ENCODE measurements around the gene TP53I11.

The TP53I11 gene

GRCh38 chr11:44909557-44909956, 41.1 kb downstream of the TP53I11 start:
- no peak overlapping the region for H3K4me3 ChIP-seq (ENCODE audit: low read length)
- no peak for DNase-seq
- H3K9me2 ChIP-seq (replicated peaks; ENCODE audit: insufficient read depth, low read length), result no peaks in the 10 kb centered on the region
- no peak overlapping the region for H3K9ac ChIP-seq (ENCODE audit: low read length)
- H3K27me3 ChIP-seq (replicated peaks; ENCODE audit: insufficient read depth, low read length), result no peaks in the 10 kb centered on the region; the same call in 1 of the 2 replicates
- H3K4me2 ChIP-seq (ENCODE audit: low read depth, low read length), result no peak overlapping the region
- H3K36me3 ChIP-seq (replicated peaks; ENCODE audit: insufficient read depth, low read length), result no peaks in the 10 kb centered on the region
- no peaks in the 10 kb centered on the region for H3F3A ChIP-seq (ENCODE audit: insufficient read depth, low read length)
- H3K79me2 ChIP-seq (ENCODE audit: low read length), result no peaks in the 10 kb centered on the region
- H3K9me3 ChIP-seq (replicated peaks; ENCODE audit: insufficient read depth, low read length), result no peaks in the 10 kb centered on the region
- no peak overlapping the region for H3K27ac ChIP-seq (ENCODE audit: low read length)
- H3K4me1 ChIP-seq (ENCODE audit: low read length), result no peaks in the 10 kb centered on the region
- no peak overlapping the region for H2AFZ ChIP-seq (ENCODE audit: low read length)
- TF ChIP-seq EZH2 (optimal IDR thresholded peaks at IDR 0.05; ENCODE audit: low read depth, low read length) (no peak), EZH2phosphoT487 (IDR thresholded peaks at IDR 0.05; ENCODE audit: low read length) (no peak), CTCF (IDR thresholded peaks at IDR 0.05; ENCODE audit: low read length) (no peak)
- H4K20me1 ChIP-seq (ENCODE audit: insufficient read depth, low read length), result no peaks in the 10 kb centered on the region

- no peak for DNase-seq
- no peak overlapping the region for H3K9ac ChIP-seq (ENCODE audit: low read length)
- H4K20me1 ChIP-seq (ENCODE audit: insufficient read depth, low read length), result no peaks in the 10 kb centered on the region
- H3F3A ChIP-seq (ENCODE audit: insufficient read depth, low read length), result no peaks in the 10 kb centered on the region
- no peak overlapping the region for H3K27ac ChIP-seq (ENCODE audit: low read length)
- no peaks in the 10 kb centered on the region for H3K9me2 ChIP-seq (replicated peaks; ENCODE audit: insufficient read depth, low read length)
- H3K79me2 ChIP-seq (ENCODE audit: low read length), result no peaks in the 10 kb centered on the region
- H3K9me3 ChIP-seq (replicated peaks; ENCODE audit: insufficient read depth, low read length), result no peaks in the 10 kb centered on the region
- no peaks in the 10 kb centered on the region; the same call in 1 of the 2 replicates for H3K27me3 ChIP-seq (replicated peaks; ENCODE audit: insufficient read depth, low read length)
- H3K4me1 ChIP-seq (ENCODE audit: low read length), result no peaks in the 10 kb centered on the region
- H3K36me3 ChIP-seq (replicated peaks; ENCODE audit: insufficient read depth, low read length), result no peaks in the 10 kb centered on the region
- no peak overlapping the region for H3K4me3 ChIP-seq (ENCODE audit: low read length)
- no peak for TF ChIP-seq EZH2phosphoT487 (IDR thresholded peaks at IDR 0.05; ENCODE audit: low read length)
- no peak for TF ChIP-seq CTCF (IDR thresholded peaks at IDR 0.05; ENCODE audit: low read length)
- TF ChIP-seq EZH2 (optimal IDR thresholded peaks at IDR 0.05; ENCODE audit: low read depth, low read length), result no peak
- no peak overlapping the region for H3K4me2 ChIP-seq (ENCODE audit: low read depth, low read length)
- H2AFZ ChIP-seq (ENCODE audit: low read length), result no peak overlapping the region
Observed at GRCh38 chr11:44906649-44907048, 44.0 kb downstream of the TP53I11 start.

- Histone ChIP-seq H3K79me2 (ENCODE audit: low read length) (no peaks in the 10 kb centered on the region), H3K9me3 (replicated peaks; ENCODE audit: insufficient read depth, low read length) (no peaks in the 10 kb centered on the region), H3K27ac (ENCODE audit: low read length) (no peak overlapping the region), H3K4me2 (ENCODE audit: low read depth, low read length) (no peak overlapping the region), H3K4me1 (ENCODE audit: low read length) (no peaks in the 10 kb centered on the region), H3K9me2 (replicated peaks; ENCODE audit: insufficient read depth, low read length) (no peaks in the 10 kb centered on the region), H3K36me3 (replicated peaks; ENCODE audit: insufficient read depth, low read length) (no peaks in the 10 kb centered on the region), H3F3A (ENCODE audit: insufficient read depth, low read length) (no peaks in the 10 kb centered on the region), H3K27me3 (replicated peaks; ENCODE audit: insufficient read depth, low read length) (no peaks in the 10 kb centered on the region; the same call in 1 of the 2 replicates), H3K9ac (ENCODE audit: low read length) (no peak overlapping the region), H2AFZ (ENCODE audit: low read length) (no peak overlapping the region), H4K20me1 (ENCODE audit: insufficient read depth, low read length) (no peaks in the 10 kb centered on the region), H3K4me3 (ENCODE audit: low read length) (no peak overlapping the region)
- TF ChIP-seq EZH2 (optimal IDR thresholded peaks at IDR 0.05; ENCODE audit: low read depth, low read length), result no peak
- TF ChIP-seq CTCF (IDR thresholded peaks at IDR 0.05; ENCODE audit: low read length), result no peak
- no peak for DNase-seq
Observed at GRCh38 chr11:44905131-44905866, 45.4 kb downstream of the TP53I11 start.
